Right lung (tissue), 10 donors: ENCODE measurements around the gene CYP2A13. TPM values are rescaled to one million over a fixed set of nuclear protein-coding genes. Genes with fewer than 3 reads are reported as not detected.
"Not testable (repeated sequence)": the region's sequence is repeated elsewhere in the genome, so short reads cannot be mapped to it uniquely, and the experiment has no call there.

Source experiments
- DNase-seq, 2 donors: peaks; one replicate each; pipeline ENCODE4 v3.0.0-alpha.2; 2013
- long read RNA-seq, 8 donors: transcript quantifications; one replicate each; lab custom pipeline, GENCODE V29; 2026
- polyA plus RNA-seq, 5 donors: library from polyadenylated mRNA; unstranded; fragments of 120-200 nt; gene quantifications; one replicate each; pipeline versions ENCODE4 v1.2.1 to v1.2.3, GENCODE V29; 2013; ENCODE audit warnings: inconsistent platforms in 1 of 5, low replicate concordance in 1 of 5; ENCODE audit not compliant: insufficient read length in 5 of 5, insufficient read depth in 1 of 5

The CYP2A13 gene, protein sequence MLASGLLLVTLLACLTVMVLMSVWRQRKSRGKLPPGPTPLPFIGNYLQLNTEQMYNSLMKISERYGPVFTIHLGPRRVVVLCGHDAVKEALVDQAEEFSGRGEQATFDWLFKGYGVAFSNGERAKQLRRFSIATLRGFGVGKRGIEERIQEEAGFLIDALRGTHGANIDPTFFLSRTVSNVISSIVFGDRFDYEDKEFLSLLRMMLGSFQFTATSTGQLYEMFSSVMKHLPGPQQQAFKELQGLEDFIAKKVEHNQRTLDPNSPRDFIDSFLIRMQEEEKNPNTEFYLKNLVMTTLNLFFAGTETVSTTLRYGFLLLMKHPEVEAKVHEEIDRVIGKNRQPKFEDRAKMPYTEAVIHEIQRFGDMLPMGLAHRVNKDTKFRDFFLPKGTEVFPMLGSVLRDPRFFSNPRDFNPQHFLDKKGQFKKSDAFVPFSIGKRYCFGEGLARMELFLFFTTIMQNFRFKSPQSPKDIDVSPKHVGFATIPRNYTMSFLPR
- polyA plus RNA-seq, result under 1 TPM in 1 of 5 donors, not detected in 4; 0.30 TPM
- long read RNA-seq, donor 1, result 0 reads
- long read RNA-seq, donor 2, result 0 reads
- long read RNA-seq, donor 3, result 0 reads
- long read RNA-seq, donor 4, result 0 reads
- long read RNA-seq, donor 5, result 0 reads
- long read RNA-seq, donor 6, result 0 reads
- long read RNA-seq, donor 7, result 0 reads
- long read RNA-seq, donor 8, result 0 reads

- DNase-seq, result no peak
Measured at GRCh38 chr19:41088151-41088550, at the start of gene CYP2A13. Gene CYP2A13, plus strand, starts transcription at chr19:41088451. Its CDS starts 21 bp downstream, at chr19:41088472.

- no peak for DNase-seq
Measured at GRCh38 chr19:41039806-41040205, 48.4 kb upstream of the CYP2A13 start.

DNA sequence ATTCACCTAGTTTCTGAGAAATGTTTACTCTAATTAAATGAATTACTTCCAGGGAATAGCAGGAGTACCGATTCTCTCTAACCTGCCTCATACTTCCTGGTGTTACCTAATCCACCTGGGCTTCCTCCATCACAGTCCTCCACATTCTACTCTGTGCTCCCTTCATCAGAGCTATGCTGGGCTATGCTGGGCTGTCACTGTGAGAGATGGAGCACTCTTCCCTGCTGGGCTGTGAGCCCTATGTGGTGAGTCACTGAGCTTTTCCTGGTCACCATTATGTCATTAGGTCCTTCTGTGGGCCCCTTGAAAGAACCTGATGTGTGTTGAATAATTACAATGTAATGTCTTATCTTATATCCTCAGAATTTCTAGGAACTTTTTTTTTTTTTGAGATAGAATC is 43.2 kb upstream of the CYP2A13 start:
- not testable (repeated sequence) for DNase-seq

GRCh38 chr19:41050426-41050825 is 37.8 kb upstream of the CYP2A13 start:
- DNase-seq, result no peak

DNA sequence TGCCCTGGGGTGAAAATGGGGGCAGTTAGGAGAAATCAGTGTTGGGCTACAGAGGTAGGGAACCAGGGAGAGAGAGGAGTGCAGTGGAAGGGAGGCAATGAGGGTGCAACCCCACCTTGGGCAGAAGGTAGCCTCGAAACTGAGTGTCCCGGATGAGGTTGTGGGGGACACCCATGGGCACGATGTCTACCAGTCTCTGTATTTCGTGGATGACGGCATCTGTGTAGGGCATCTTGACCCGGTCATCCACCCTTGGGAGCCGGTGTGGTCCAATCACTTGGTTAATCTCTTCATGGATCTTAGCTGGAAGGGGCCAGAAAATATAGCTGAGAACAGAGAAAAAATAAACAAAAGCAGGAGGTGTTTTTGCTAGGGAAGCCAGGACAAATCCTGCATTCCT is 36.1 kb upstream of the CYP2A13 start:
- not testable (repeated sequence) for DNase-seq

GRCh38 chr19:41053331-41053730 is 34.9 kb upstream of the CYP2A13 start:
- DNase-seq, result not testable (repeated sequence)

DNA sequence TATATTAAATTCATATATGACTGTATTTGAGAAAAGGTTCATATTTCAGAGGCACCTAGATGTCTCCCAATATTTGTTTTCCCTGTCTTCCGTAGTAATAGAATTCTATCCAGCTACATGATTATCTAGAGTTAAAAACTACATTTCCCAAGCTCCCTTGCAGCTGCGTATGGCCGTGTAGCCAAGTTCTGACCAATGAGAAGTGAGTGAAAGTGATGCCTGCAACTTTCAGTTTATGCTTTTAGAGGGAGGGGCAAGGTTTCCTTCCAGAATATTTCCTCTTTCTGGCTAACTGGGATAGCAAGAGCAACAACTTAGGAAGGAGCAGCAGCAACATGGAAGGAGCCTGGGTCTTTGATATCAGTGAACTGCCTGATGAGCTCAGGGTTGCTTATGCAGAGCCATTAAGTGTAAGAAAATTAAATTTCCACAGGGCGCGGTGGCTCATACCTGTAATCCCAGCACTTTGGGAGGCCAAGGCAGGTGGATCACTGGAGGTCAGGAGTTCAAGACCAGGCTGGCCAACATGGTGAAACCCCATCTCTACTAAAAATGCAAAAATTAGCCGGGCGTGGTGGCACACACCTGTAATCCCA is 23.2 kb upstream of the CYP2A13 start:
- DNase-seq, result no peak

DNA sequence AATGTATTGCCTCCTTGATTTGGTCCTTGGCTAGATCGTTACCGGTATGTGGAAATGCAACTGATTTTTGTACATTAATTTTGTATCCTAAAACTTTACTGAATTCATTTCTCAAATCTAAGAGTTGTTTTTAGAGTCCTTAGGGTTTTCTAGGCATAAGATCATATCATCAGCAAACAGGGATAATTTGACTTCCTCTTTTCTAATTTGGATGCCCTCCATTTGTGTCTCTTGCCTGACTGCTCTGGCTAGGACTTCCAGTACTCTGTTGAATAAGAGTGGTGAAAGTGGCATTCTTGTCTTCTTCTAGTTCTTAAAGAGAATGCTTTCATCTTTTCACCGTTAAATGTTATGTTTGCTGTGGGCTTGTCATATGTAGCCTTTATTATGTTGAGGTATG is 12.0 kb upstream of the CYP2A13 start:
- no peak for DNase-seq

DNA sequence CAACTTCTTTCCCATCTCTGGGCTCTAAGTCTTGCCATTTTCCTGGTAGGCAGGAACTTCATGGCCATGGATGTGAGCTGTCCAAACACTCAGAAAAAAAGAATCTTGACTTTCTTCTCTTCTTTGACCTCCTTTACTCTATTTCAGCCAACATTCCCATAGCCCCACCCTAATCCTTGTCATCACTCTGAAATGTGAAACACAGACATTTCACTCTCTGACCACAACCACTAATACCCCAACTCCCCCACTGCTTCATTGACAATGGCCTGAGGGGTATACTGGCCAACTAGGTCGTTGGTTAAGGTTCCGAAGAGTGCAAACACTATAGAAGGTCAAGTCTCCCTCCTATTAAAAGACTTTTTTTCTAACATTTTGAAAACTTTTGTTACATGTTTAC is 4.7 kb upstream of the CYP2A13 start:
- DNase-seq, result no peak

- DNase-seq, result no peak
Measured at GRCh38 chr19:41085748-41086415, 2.4 kb upstream of the CYP2A13 start.

DNA sequence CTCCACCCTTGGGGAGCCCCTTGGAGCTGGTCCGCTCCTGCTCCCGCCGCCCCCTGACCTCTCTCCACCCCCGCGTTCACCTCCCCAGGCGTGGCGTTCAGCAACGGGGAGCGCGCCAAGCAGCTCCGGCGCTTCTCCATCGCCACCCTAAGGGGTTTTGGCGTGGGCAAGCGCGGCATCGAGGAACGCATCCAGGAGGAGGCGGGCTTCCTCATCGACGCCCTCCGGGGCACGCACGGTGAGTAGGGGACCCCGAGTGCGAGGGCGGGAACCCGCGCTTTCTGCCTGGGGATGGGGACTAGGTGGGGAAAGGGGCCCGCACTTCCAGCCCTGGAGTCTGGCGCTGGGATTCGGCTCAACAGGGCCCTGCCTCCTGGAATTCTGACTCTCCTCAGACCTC is 1.7 kb downstream of the CYP2A13 start:
- no peak for DNase-seq

DNA sequence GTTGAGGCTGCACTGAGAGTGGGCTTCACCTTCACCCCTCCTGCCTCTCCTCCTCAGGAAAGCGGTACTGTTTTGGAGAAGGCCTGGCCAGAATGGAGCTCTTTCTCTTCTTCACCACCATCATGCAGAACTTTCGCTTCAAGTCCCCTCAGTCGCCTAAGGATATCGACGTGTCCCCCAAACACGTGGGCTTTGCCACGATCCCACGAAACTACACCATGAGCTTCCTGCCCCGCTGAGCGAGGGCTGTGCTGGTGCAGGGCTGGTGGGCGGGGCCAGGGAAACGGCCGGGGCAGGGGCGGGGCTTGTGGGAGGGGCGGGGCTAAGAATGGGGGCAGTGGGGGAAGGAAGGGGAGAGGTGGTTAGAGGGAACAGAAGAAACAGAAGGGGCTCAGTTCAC is 7.5 kb downstream of the CYP2A13 start:
- no peak for DNase-seq

- DNase-seq, result no peak
Measured at GRCh38 chr19:41096353-41096752, 8.1 kb downstream of the CYP2A13 start.

DNA sequence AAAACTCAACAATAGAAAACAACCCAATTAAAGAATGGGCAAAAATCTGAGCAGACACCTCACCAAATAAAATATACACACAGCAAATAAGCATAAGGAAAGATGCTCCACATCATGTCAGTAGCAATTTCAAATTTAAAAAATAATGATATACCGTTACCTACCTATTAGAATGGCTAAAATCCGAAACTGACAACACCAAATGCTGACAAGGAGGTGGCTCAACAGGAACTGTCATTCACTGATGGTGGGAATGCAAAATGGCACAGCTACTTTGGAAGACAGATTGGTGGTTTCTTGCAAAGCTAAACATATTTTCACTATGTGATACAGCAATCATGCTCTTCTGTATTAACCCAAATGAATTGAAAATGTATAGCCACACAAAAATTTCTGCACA is 9.1 kb downstream of the CYP2A13 start:
- no peak for DNase-seq

DNA sequence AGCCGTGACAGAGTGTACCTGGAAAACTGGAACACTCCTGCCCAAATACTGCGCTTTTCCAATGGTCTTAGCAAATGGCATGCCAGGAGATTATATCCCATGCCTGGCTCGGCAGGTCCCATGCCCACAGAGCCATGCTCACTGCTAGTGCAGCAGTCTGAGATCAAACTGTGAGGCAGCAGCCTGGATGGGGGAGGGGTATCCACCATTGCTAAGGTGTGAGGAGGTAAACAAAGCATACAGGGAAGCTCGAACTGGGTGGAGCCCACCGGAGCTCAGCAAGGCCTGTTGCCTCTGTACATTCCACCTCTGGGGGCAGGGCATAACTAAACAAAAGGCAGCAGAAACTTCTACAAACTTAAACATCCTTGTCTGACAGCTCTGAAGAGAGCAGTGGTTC is 10.5 kb downstream of the CYP2A13 start:
- no peak for DNase-seq

DNA sequence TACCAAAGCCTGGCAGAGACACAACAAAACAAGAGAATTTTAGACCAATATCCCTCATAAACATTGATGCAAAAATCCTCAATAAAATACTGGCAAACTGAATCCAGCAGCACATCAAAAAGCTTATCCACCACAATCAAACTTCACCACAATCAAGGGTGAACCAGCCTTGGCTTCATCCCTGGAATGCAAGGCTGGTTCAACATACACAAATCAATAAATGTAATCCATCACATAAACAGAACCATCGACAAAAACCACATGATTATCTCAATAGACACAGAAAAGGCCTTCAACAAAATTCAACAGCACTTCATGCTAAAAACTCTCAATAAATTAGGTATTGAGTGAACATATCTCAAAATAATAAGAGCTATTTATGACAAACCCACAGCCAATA is 14.0 kb downstream of the CYP2A13 start:
- DNase-seq, result not testable (repeated sequence)

- no peak for DNase-seq
Measured at GRCh38 chr19:41106177-41106576, 17.9 kb downstream of the CYP2A13 start.

GRCh38 chr19:41111296-41111695 is 23.0 kb downstream of the CYP2A13 start:
- DNase-seq, result no peak

DNA sequence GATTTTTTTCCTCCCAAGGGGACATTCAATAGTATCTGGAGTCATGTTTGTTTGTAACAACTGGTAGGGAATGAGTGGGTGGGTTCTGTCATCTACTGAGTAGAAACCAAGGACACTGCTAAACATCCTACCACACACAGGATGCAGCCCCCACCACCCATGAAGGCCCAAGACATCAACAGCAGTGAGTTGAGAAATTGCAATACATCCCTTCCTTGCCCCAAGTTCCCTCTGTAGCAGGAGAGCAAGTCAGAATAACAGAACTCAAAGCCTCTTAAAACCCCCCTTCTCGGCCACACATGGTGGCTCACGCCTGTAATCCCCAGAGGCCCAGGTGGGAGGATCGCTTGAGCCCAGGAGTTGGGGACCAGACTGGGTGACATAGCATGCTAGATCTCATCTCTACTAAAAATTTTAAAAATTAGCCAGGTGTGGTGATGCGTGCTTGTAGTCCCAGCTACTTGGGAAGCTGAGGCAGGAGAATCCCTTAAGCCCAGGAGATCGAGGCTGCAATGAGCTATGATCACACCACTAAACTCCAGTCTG is 23.6 kb downstream of the CYP2A13 start:
- no peak for DNase-seq

DNA sequence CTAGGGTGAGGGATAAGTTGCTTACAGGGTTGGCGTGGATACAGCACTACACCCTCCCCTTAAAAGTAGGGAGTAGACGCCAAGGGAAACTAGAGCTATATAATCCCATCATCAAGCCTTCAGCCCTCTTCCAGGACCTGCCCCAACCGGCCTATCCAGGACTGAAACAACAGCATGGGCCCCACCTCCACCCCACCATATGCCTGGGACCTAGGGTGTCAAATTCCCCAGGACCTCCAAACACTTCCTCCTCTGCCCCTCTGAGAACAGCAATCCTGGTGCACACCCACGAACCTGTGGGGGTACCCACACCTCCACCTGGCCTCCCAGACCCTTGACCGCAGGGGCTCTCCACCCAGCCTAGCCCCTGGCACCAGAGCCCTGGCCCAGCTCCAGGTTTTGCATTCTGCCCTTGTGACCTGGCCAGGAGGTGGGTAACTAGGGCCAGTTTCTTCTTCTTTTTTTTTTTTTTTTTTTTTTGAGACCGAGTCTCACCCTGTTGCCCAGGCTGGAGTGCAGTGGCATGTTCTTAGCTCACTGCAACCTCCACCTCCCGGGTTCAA is 24.6 kb downstream of the CYP2A13 start:
- no peak for DNase-seq

DNA sequence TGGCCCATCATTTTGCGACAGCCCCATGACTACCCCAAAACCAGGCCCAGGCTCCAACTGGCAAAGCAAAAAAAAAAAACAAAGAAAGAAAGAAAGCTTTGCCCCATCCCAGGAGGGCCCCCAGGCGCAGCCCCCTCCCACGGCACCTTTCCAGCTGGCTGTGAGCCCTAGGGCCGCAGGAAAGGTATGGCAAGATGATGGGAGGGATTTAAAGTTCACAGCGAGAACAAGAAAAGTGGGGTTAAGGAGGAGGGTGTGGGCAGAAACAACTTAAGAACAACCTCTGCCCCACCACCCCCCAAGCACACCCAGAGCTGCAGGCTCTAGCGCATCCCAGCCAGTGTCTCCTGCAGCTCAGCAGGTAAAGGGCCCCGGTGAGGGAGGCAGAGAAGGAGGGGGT is 25.9 kb downstream of the CYP2A13 start, which contains the start of gene CYP2F1:
TSS of gene CYP2F1 (plus strand) at position 301 of the 400 bp plus-strand sequence. CDS start 1,757 bp downstream, outside the sequence.
- no peak for DNase-seq
